Measurements from ENCODE around the gene FKBP5. TPM values are rescaled to one million over a fixed set of nuclear protein-coding genes. Genes with fewer than 3 reads are reported as not detected.

FKBP5 gene
- total RNA-seq, 1 donor from 2014 or later: 4.6 TPM

- Mint-ChIP-seq H3K27me3 (ENCODE audit: low read depth, unreplicated experiment) (no peaks in the 10 kb centered on the region), H3K4me3 (ENCODE audit: unreplicated experiment) (no peak overlapping the region), H3K9me3 (ENCODE audit: unreplicated experiment) (no peaks in the 10 kb centered on the region), H3K27ac (ENCODE audit: unreplicated experiment) (no peak overlapping the region), H3K36me3 (ENCODE audit: low read depth, unreplicated experiment) (no peaks in the 10 kb centered on the region), H3K4me1 (ENCODE audit: low read depth, unreplicated experiment) (no peaks in the 10 kb centered on the region)
- TF ChIP-seq CTCF (IDR thresholded peaks at IDR 0.05; ENCODE audit: insufficient read depth, low read depth, low read length): no peak
- no peak for TF ChIP-seq EZH2 (IDR thresholded peaks at IDR 0.05; ENCODE audit: insufficient read depth, low read length)
- no peaks in the 10 kb centered on the region for H3K27me3 ChIP-seq (ENCODE audit: insufficient read depth, low read length)
- no peak overlapping the region for H3K9ac ChIP-seq (ENCODE audit: low read length)
- FAIRE-seq (peak; percentile 81), DNase-seq (ENCODE audit: low read depth) (no peak)
- no peaks in the 10 kb centered on the region for H3K79me2 ChIP-seq (ENCODE audit: insufficient read depth, low read length)
- no peaks in the 10 kb centered on the region for H3K4me1 ChIP-seq (ENCODE audit: insufficient read depth, low read length)
- peaks cover 2% of the 10 kb centered on the region for H3K36me3 ChIP-seq (ENCODE audit: insufficient read depth, low read length)
- no peaks in the 10 kb centered on the region for H4K20me1 ChIP-seq (ENCODE audit: insufficient read depth, low read length)
- no peak overlapping the region for H3K27ac ChIP-seq (ENCODE audit: low read depth, low read length)
- no peak overlapping the region for H3K4me2 ChIP-seq (ENCODE audit: low read length)
- no peaks in the 10 kb centered on the region for H3K9me3 ChIP-seq (ENCODE audit: insufficient read depth, low read depth, low read length)
- H2AFZ ChIP-seq (ENCODE audit: low read depth, low read length): no peak overlapping the region
- H3K4me3 ChIP-seq (ENCODE audit: insufficient read depth, low read depth, low read length): no peak overlapping the region
Observed at GRCh38 chr6:35624341-35625070, 64.2 kb downstream of the FKBP5 start.

- H3K27me3 Mint-ChIP-seq (ENCODE audit: low read depth, unreplicated experiment): no peaks in the 10 kb centered on the region
- peaks cover 2% of the 10 kb centered on the region for H3K36me3 ChIP-seq (ENCODE audit: insufficient read depth, low read length)
- H3K27ac Mint-ChIP-seq (ENCODE audit: unreplicated experiment): no peak overlapping the region
- no peak for DNase-seq (ENCODE audit: low read depth)
- no peak overlapping the region for H2AFZ ChIP-seq (ENCODE audit: low read depth, low read length)
- no peak overlapping the region for H3K27ac ChIP-seq (ENCODE audit: low read depth, low read length)
- no peaks in the 10 kb centered on the region for H3K4me1 ChIP-seq (ENCODE audit: insufficient read depth, low read length)
- no peaks in the 10 kb centered on the region for H3K79me2 ChIP-seq (ENCODE audit: insufficient read depth, low read length)
- no peak overlapping the region for H3K4me3 ChIP-seq (ENCODE audit: insufficient read depth, low read depth, low read length)
- H3K9me3 Mint-ChIP-seq (ENCODE audit: unreplicated experiment): no peaks in the 10 kb centered on the region
- no peak overlapping the region for H3K4me3 Mint-ChIP-seq (ENCODE audit: unreplicated experiment)
- FAIRE-seq: no peak
- H3K36me3 Mint-ChIP-seq (ENCODE audit: low read depth, unreplicated experiment): no peaks in the 10 kb centered on the region
- no peak for TF ChIP-seq EZH2 (IDR thresholded peaks at IDR 0.05; ENCODE audit: insufficient read depth, low read length)
- TF ChIP-seq CTCF (IDR thresholded peaks at IDR 0.05; ENCODE audit: insufficient read depth, low read depth, low read length): no peak
- no peaks in the 10 kb centered on the region for H3K9me3 ChIP-seq (ENCODE audit: insufficient read depth, low read depth, low read length)
- H3K4me1 Mint-ChIP-seq (ENCODE audit: low read depth, unreplicated experiment): no peaks in the 10 kb centered on the region
- H3K4me2 ChIP-seq (ENCODE audit: low read length): no peak overlapping the region
- H3K9ac ChIP-seq (ENCODE audit: low read length): no peak overlapping the region
- no peaks in the 10 kb centered on the region for H4K20me1 ChIP-seq (ENCODE audit: insufficient read depth, low read length)
- H3K27me3 ChIP-seq (ENCODE audit: insufficient read depth, low read length): no peaks in the 10 kb centered on the region
Observed at GRCh38 chr6:35622283-35622682, 66.4 kb downstream of the FKBP5 start.

GRCh38 chr6:35620706-35621105, 68.0 kb downstream of the FKBP5 start:
- Mint-ChIP-seq H3K9me3 (ENCODE audit: unreplicated experiment) (no peaks in the 10 kb centered on the region), H3K36me3 (ENCODE audit: low read depth, unreplicated experiment) (no peaks in the 10 kb centered on the region), H3K27ac (ENCODE audit: unreplicated experiment) (no peak overlapping the region), H3K4me3 (ENCODE audit: unreplicated experiment) (no peak overlapping the region), H3K27me3 (ENCODE audit: low read depth, unreplicated experiment) (no peaks in the 10 kb centered on the region), H3K4me1 (ENCODE audit: low read depth, unreplicated experiment) (no peaks in the 10 kb centered on the region)
- Histone ChIP-seq H3K9me3 (ENCODE audit: insufficient read depth, low read depth, low read length) (no peaks in the 10 kb centered on the region), H3K27me3 (ENCODE audit: insufficient read depth, low read length) (no peaks in the 10 kb centered on the region), H3K9ac (ENCODE audit: low read length) (no peak overlapping the region), H2AFZ (ENCODE audit: low read depth, low read length) (no peak overlapping the region), H4K20me1 (ENCODE audit: insufficient read depth, low read length) (no peaks in the 10 kb centered on the region), H3K4me1 (ENCODE audit: insufficient read depth, low read length) (no peaks in the 10 kb centered on the region), H3K27ac (ENCODE audit: low read depth, low read length) (no peak overlapping the region), H3K36me3 (ENCODE audit: insufficient read depth, low read length) (peaks cover 2% of the 10 kb centered on the region), H3K4me3 (ENCODE audit: insufficient read depth, low read depth, low read length) (no peak overlapping the region), H3K79me2 (ENCODE audit: insufficient read depth, low read length) (no peaks in the 10 kb centered on the region), H3K4me2 (ENCODE audit: low read length) (no peak overlapping the region)
- FAIRE-seq (no peak), DNase-seq (ENCODE audit: low read depth) (no peak)
- no peak for TF ChIP-seq CTCF (IDR thresholded peaks at IDR 0.05; ENCODE audit: insufficient read depth, low read depth, low read length)
- TF ChIP-seq EZH2 (IDR thresholded peaks at IDR 0.05; ENCODE audit: insufficient read depth, low read length): no peak

All from astrocyte (in vitro differentiated cells and primary cell).